ENCODE results near the gene CDC27.
"Not testable (repeated sequence)": the region's sequence is repeated elsewhere in the genome, so short reads cannot be mapped to it uniquely, and the experiment has no call there.

The CDC27 gene

GRCh38 chr17:47120521-47121095 is 68.5 kb downstream of the CDC27 start:
- peak; percentile 83 for DNase-seq

GRCh38 chr17:47119746-47120520 is 69.2 kb downstream of the CDC27 start:
- peak; percentile 80 for DNase-seq

GRCh38 chr17:47117386-47117785 is 71.7 kb downstream of the CDC27 start:
- no peak for DNase-seq

GRCh38 chr17:47106130-47106529 is 83.0 kb downstream of the CDC27 start:
- no peak for DNase-seq

- not testable (repeated sequence) for DNase-seq
Observed at GRCh38 chr17:47105246-47105645, 83.8 kb downstream of the CDC27 start.

GRCh38 chr17:47102914-47103313 is 86.2 kb downstream of the CDC27 start:
- DNase-seq: no peak

- peak; percentile 89 for DNase-seq
Observed at GRCh38 chr17:47099987-47100711, 88.9 kb downstream of the CDC27 start.

- DNase-seq: no peak
Observed at GRCh38 chr17:47099451-47099986, 89.6 kb downstream of the CDC27 start.

GRCh38 chr17:47096343-47096742 is 92.8 kb downstream of the CDC27 start:
- no peak for DNase-seq

- DNase-seq: no peak
Observed at GRCh38 chr17:47095268-47095667, 93.8 kb downstream of the CDC27 start.

- no peak for DNase-seq
Observed at GRCh38 chr17:47087093-47087492, 102.0 kb downstream of the CDC27 start.

- DNase-seq: no peak
Observed at GRCh38 chr17:47085736-47086135, 103.4 kb downstream of the CDC27 start.

- no peak for DNase-seq
Observed at GRCh38 chr17:47078801-47079200, 110.3 kb downstream of the CDC27 start.

- peak; percentile 17 for DNase-seq
Observed at GRCh38 chr17:47077576-47077975, 111.5 kb downstream of the CDC27 start.

GRCh38 chr17:47076171-47076570 is 112.9 kb downstream of the CDC27 start:
- peak; percentile 47 for DNase-seq

GRCh38 chr17:47074361-47074760 is 114.7 kb downstream of the CDC27 start:
- not testable (repeated sequence) for DNase-seq

GRCh38 chr17:47073629-47074028 is 115.5 kb downstream of the CDC27 start:
- not testable (repeated sequence) for DNase-seq

- peak; percentile 6 for DNase-seq
Observed at GRCh38 chr17:47072886-47073285, 116.2 kb downstream of the CDC27 start.

- DNase-seq: not testable (repeated sequence)
Observed at GRCh38 chr17:47071171-47071570, 117.9 kb downstream of the CDC27 start.

GRCh38 chr17:47070266-47070665 is 118.8 kb downstream of the CDC27 start:
- DNase-seq: peak; percentile 48

Data from fibroblast of skin of right biceps (primary cell).